NCI-H2227 treated with DMSO at 0.1 percent for 48 hours (cell line): Measurements from ENCODE around the gene MICAL3.

Experiments
- DNase-seq: peaks from one replicate; lab custom pipeline; 2025; lab: John Stamatoyannopoulos, UW

The MICAL3 gene

GRCh38 chr22:17929909-17930308 lies 94.5 kb downstream of the MICAL3 start:
- DNase-seq, result no peak

GRCh38 chr22:17928391-17928790 lies 96.0 kb downstream of the MICAL3 start:
- no peak for DNase-seq

GRCh38 chr22:17927062-17927461 lies 97.3 kb downstream of the MICAL3 start:
- DNase-seq, result no peak

GRCh38 chr22:17926516-17926915 lies 97.8 kb downstream of the MICAL3 start:
- no peak for DNase-seq

- no peak for DNase-seq
These were observed 98.9 kb downstream of the MICAL3 start for GRCh38 chr22:17925431-17925841.

- no peak for DNase-seq
These were observed 99.5 kb downstream of the MICAL3 start for GRCh38 chr22:17924735-17925364.

GRCh38 chr22:17924076-17924475 lies 100.3 kb downstream of the MICAL3 start:
- no peak for DNase-seq

- DNase-seq, result no peak
These were observed 101.1 kb downstream of the MICAL3 start for GRCh38 chr22:17922925-17923903.

GRCh38 chr22:17921871-17922821 lies 102.2 kb downstream of the MICAL3 start:
- DNase-seq, result no peak

- no peak for DNase-seq
These were observed 103.2 kb downstream of the MICAL3 start for GRCh38 chr22:17920992-17921650.

- DNase-seq, result peak; percentile 21
These were observed 104.2 kb downstream of the MICAL3 start for GRCh38 chr22:17920145-17920605.

GRCh38 chr22:17919276-17920144 lies 104.9 kb downstream of the MICAL3 start:
- DNase-seq, result no peak

GRCh38 chr22:17918840-17919239 lies 105.5 kb downstream of the MICAL3 start:
- no peak for DNase-seq

GRCh38 chr22:17917490-17917983 lies 106.8 kb downstream of the MICAL3 start:
- no peak for DNase-seq

GRCh38 chr22:17916226-17916889 lies 108.0 kb downstream of the MICAL3 start:
- DNase-seq, result no peak

- no peak for DNase-seq
These were observed 108.7 kb downstream of the MICAL3 start for GRCh38 chr22:17915676-17916075.

GRCh38 chr22:17915188-17915587 lies 109.2 kb downstream of the MICAL3 start:
- DNase-seq, result no peak

- DNase-seq, result no peak
These were observed 109.9 kb downstream of the MICAL3 start for GRCh38 chr22:17914474-17914873.

GRCh38 chr22:17913801-17914347 lies 110.5 kb downstream of the MICAL3 start:
- DNase-seq, result no peak
